Measurements from ENCODE around the gene C1orf35. TPM values are rescaled to one million over a fixed set of nuclear protein-coding genes. Genes with fewer than 3 reads are reported as not detected.

Gene C1orf35
- polyA plus RNA-seq, 12 donors: 6.9 to 26.8 (median 8.6) TPM; not detected in 1

DNA sequence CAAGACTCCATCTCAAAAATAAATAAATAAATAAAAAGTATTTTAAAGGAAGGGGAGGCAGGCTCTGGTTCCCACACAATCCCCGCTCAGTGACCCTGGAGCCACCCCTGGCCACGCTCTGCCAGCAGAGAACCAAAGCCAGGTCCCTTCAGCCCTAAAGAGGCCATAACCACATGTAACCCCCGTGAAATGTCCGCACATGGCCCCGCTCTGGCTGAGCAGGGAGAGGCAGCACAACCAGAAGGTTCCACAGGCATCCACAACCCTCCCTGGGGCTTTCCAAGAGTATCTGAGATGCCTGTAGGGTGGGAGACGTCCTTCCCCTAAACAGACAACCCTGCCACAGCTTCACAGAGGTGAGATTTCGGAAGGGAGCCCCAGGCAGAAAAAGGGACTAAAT, 22.0 kb downstream of the C1orf35 start:
- DNase-seq: no peak

DNA sequence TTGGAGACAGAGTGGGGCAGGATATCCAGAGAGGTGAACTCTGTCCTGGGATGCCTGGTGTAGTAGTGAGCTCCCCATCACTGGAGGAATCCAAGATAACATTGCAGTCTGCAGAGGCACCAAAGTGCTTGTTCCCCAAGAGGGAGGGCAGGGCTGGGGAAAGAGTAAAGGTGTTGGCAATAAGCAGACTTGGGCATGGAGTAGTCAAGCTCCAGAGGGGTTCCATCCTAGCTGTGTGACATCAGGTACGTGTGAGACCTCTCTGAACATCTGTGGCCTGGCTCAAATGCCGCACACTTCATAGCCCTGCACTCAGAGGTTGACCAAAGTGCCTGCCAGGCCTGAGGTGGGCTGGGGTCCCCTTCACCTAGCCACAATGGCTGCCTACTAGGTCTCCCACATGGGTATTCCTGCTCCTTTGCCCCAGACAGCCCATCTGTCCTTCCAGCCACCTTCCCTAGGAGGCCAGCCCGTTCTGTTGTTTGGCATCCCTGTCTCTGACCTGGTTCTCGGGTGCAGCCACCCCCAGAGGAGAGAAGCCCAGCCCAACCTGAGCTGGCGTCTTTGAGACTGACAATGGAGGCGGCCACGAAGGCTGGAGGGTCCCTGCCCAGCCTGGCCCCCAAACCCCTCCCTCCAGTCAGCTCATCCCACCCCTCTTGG, 23.4 kb downstream of the C1orf35 start:
- DNase-seq: no peak

DNA sequence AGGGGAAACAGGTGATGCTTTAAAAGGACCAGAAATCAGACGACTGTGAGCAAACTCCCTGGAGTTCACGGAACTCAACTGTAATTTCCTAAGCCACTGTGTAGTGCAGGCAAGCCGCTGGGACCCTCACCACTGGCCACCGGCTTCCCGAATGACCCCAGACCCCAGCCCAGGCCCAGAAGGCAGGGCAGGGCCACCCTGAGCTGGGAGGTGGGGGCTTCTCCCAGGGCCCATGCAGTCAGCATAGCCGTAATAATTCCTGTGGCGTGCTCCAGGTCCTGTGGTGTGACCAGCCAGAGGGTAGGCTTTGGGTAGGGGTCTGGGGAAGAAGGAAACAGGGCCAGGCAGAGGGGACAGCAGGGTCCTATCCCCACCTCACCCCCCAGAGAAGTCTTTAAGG, 24.1 kb downstream of the C1orf35 start:
- DNase-seq: no peak

DNA sequence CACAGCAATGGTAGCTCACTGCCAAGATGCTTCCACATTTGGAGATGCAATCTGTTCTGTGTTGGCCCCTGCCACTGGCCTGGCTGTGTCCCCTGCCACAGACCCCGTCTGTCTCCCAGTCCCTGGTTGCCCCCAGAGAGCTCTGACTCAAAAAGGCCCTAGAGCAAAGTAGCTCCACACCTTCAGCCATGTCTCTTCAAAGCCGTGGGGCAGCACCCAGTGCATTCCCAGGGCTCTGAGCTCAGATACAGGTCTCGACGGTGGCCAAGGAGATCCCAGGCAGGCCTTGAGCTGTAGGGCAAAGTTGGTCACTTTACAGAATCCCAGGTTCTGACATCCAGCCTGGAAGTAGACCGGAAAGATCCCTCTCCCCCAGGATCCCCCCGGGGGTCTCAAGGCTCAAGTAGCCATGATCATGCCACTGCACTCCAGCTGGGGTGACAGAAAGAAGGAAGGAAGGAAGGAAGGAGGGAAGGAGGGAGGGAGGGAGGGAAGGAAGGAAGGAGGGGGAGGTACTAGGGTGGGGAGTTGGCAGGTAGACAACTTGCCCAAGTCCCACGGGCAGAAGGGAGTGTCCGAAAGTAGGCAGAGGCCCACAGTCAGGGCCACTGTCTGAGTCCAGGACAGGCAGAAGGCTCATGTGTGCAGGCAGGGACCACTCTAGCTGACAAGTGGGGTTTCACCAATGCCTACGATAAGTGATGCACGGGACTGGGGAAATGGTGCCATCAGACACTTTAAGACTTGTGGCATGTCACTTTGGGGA, 25.4 kb downstream of the C1orf35 start:
- DNase-seq: no peak

DNA sequence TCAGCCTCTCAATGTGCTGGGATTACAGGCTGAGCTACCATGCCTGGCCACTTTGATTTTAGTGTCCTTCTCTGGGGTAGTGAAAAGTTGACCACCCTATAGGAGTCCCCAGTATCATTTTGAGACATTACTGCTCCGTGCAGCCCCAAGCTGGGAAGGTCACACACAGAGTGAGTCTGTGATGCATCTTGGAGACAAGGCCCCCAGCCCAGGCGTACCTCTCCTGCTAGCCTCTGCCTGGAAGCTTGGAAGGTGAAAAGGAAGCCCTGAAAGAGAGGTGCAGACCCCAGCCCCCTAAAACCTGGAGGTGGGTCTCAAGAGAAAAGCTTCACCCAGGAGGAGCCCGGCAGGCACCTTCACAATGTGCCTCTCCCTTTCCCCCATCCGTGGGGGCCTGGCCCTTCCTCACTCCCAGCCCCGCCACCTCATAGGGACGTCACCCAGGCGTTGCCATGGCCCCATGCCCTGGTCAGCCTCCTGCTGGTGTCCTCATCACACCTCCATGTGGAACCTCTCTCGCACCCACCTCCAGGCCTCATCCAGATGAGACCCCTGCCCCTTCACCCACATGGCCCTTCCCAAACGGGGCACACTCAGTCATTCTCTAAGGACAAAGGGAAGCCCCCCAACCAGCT, 26.2 kb downstream of the C1orf35 start:
- no peak for DNase-seq

DNA sequence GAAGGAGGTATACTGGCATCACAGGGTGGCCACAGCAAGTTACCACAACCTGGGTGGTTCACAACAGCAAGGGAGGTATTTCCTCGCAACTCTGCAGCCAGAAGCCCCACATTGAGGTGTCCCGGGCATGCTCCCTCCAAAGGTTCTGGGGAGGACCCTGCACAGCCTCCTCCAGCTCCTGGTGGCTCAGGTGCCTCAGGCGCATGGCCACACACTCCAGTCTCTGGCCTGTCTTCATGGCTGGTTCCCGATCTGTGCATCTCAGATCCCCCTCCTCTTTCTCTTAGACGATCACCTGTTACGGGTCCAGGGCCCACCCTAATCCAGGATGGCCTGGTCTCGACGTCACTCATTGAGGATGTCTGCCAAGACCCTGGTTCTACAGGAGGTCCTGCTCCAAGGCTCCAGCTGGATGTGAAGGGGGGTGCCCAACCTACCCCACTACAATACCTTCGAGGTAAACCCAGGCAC, 27.3 kb downstream of the C1orf35 start:
- DNase-seq: no peak

DNA sequence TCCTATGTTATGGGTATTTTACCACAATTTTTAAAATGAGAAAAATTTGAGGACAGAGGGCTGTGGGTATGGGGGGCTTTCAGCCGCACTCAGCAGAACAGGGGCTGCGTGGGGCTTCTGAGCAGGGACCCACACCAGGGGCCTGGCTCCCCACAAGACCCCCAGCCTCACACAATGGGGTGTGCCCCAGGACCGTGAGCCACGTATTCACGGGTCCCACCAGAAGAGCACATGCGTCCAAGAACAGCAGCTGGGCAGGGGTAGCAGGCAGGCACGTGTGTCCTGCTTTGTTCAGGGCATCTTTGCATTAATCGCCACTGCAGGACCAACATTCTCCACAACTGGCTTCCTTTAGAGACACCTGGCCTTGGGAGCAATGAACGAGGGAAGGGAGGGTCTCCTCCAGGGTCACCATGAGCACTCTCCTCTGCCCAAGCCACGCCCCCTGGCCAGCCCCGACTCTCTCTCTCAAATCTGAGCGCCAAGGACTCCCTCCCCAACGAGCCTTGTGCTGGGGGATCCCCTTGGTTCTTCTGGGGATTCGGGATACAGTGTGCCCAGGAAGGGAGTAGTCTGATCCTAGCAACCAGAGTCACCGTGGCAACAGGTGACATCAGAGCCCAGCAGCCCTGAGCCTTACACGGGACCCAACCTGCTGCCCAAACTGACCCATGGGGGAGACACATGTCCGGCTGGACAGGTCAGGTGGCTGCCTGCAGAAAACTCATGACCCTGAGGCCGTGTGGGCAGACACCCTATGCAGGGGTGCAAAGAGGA, 28.0 kb downstream of the C1orf35 start:
- no peak for DNase-seq

DNA sequence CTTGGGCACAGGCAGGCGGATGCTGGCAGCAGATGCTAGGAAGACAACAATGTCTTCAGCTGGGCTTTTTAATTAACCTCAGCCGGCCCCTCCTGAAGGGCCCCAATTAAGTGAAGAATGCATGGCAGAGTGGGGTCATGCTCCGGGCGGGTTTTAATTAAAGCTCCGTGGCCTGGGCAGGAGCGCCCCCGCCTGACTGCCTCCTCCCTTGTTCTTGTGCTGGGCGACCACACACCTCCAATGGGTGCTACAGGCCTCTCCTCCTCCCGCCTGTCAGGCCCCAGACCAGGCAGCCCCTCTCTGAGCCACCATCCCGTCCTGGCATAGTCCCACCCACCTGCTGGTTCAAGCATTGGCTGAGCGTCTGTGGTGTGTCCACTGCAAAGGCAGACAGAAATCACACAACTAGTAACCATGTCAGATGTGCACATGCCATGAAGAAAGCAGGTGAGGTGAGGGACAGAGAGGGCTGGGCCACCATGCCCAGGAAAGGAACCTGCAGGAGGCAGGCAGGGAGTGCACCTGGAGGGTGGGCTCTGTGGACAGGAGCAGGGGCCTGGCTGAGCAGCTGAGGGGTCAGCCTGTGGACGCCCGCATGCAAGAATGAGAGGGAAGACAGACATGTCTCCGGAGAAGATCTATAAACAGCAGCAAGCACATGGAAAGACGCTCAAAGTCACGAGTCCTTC, 29.1 kb downstream of the C1orf35 start:
- no peak for DNase-seq

DNA sequence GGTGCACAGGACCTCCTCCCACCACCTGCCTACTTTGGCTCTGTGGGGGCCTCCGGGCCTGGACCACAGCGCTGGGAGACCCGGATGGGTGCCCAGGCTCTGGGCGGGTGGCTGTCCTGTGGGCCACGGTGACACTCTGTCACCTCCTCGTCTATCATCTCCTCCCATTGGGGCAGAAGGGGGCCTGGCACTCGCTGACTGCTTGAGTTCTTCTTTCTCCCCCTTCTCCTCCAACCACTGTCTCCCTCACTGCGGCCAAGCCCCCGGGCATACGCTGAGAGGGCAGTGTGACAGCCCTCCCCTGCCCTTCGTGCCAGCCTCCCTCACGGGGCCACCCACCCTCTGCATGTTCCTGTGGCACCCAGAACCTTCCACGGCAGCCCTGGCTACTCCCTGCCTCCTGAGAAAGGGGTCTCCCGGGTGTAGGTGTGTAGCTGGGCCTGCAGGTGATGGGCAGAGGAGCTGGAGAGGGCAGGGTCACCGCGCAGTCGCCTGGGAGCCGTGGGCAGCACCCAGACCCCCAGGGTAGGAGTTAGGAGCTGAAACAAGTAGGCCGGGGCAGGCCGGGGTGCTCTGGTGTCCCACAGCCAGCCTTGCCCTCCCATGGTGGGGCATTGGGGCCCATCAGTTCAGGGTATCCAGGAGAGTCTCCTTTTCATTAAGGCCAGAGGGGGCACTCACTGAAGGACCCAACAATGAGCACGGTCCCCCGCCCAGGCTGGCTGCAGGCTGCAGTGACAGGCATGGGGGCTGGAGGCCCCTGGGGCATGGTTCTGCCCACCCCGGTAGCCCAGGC, 29.9 kb downstream of the C1orf35 start:
- DNase-seq: no peak

DNA sequence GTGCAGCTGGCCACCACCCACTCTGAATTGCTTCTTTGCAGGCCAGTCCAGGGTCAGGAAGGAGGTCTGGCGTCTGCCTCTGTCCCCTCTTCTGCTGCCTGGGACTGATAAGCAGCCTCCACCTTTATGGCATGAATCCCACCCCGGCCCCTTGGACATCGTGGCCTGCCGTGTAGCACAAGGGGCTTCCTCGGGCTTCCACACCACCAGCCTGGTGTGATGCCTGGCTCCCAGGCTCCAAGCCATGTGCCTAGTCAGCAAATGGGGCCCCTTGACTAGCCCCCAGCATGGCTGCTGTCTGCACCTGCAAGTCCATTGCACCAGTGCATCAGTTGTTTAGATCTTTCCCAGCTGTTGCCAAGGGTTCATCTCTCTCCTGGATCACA, 30.5 kb downstream of the C1orf35 start:
- DNase-seq: no peak

DNA sequence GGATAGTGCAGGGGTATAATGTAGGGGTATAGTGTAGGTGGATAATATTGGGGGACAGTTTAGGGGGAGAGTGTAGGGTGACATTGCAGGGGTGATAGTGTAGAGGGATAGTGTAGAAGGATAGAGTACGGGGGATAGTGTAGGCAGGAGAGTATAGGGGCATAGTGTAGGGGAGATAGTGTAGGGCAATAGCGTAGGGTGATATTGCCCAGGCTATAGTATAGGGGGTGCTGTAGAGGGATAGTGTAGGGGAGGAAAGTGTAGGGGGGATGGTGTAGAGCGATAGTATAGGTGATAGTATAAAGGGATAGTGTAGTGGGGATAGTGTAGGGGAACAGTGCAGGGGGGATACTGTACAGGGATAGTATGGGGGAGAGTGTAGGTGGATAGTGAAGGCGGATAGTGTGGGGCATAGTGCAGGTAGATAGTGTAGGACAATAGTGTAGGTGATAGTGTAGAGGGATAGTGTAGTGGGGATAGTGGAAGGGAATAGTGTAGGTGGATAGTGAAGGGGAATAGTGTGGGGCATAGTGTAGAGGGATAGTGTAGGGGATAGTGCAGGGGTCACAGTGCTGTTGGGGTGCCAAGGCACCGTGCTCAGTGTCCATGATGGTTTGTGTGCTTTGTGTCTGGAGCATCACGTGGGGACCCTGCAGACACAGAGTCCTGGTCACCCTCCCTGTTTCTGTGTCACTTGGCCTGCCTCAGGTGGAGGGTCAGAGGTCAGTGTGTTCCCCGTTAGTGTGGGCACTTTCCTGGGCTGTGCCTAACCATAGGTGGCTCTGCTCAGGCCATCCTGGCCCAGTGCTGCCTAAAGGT, 31.1 kb downstream of the C1orf35 start:
- no peak for DNase-seq

DNA sequence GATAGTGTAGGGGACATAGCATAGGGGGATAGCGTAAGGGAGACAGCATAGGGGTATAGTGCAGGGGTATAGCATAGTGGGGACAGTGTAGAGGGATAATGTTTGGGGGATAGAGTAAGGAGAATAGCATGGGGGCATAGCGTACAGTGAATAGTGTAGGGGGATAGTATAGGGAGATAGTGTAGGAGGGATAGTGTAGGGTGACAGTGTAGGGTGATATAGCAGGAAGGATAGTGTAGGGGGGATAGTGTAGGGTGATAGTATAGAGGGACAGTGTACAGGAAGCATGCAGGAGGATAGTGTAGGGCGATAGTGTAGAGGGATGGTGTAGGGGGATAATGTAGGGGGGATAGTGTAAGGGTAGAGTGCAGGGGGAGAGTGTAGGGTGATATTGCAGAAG, 32.3 kb downstream of the C1orf35 start:
- no peak for DNase-seq

DNA sequence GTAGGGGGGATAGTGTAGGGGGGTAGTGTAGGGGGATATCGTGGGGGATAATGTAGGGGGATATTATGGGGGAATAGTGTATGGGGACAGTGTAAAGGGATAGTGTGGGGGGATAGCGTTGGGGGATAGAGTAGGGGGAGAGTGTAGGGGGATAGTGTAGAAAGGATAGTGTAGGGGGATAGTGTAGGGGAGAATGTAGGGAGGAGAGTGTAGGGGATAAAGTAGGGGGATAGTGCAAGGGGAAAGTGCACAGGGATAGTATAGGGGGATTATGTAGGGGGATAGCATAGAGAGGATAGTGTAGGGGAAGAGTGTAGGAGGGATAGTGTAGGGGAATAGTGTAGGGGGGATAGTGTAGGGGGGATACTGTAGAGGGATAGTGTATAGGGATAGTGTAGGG, 33.0 kb downstream of the C1orf35 start:
- no peak for DNase-seq

DNA sequence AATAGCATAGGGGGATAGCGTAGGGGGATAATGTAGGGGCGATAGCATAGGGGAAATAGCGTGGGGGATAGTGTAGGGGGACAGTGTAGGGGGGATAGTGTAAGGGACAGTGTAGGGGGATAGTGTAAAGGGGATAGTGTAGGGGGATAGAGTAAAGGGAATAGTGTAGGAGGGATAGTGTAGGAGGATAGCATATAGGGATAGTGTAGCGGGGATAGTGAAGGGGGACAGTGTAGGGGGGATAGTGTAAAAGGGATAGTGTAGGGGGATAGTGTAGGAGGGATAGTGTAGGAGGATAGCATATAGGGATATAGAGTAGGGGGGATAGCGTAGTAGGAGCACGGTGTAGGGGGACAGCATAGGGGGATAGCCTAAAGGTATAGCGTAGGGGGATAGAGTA, 34.8 kb downstream of the C1orf35 start:
- DNase-seq: no peak

DNA sequence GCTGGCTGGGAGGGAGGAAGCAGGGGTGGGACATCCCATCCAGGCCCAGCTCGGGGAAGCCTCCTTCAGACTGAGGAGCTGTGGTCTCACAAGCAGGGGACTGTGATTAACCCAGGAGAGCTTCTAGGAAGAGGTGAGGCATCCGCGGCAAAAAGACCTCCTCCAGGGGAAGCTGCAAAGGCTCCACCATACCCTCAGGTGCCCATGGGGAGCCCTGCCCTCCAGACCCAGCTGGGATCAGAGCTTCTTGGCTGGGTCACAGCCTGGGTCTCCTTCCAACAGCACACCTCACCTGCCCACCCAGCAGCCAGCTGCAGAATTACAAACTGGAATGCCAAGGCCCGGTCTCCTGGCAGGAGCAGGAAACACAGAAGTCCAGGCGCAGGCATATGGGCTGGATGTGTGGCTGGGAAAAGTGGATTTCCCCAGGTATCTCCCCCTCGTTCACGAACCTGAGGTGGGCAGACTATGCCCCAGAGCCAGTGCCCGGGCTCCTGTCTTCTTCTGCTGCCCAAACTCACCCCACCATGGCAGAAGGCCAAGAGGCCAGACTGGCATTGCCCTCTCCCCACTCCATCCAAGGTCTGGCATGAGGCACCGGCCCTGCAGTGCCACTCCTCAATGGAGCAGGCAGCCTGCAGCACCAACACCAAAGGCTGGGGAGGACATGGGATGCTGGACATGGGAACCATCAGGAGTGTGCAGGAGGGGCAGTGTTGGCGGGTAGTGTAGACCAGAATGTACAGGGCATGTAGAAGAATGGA, 36.1 kb downstream of the C1orf35 start:
- DNase-seq: no peak

DNA sequence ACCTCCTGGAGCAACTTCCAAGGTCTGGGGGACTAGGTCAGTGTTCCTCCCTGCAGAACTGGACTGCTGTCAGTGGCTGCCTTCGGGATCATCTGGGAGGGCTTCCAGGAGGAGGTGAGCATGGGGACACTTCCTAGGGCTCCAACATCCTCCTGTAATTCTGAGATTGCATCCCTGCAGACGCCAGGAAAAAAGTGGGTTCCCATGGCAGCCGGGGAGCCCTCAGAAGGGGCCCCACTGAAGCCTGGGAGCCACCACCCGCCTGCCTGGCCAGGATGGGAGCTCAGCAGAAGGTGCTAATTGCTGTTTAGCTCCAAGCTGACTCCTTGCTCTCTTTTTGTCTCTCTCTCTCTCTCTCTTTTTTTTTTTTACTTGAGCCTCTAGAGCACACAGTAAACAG, 36.7 kb downstream of the C1orf35 start:
- DNase-seq: no peak

DNA sequence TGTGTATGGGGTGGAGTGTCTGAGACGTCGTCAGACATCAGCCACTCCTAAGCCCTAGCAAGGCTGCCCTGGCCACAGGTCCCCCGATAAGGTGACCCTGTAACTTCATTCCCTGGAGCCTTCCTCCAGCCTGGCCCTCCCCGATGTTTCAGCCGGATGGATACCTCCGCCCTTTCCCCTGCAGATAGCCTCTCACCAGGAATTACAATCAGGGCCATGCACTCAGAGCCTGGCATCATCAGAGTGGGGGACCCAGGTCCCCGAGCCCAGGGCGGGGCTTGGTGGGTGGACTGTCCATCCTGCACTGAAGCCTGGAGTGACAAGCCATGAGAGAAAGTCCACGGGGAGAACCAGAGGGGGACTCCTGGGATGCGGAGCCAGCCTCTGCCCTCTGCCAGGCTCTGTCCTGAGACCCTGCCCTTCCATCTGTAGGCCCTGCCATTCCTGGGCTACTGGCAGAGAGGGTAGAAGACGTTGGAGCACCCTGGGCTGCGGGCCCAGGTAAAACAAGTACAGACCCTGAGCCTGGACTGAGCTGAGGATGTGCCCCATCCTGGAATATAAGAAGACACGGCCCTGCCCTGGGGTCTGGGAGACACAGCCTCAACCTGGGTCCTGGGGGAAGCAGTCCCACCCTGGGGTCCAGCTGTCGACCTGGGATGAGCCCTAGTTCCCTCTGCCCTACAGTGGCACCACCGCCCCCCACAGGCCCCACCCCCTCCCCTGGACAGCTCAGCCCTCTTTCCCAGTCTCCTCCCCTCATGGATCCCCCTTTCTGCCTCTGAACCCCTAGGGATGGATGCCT, 37.4 kb downstream of the C1orf35 start:
- no peak for DNase-seq
